Thyroid gland (tissue), 4 donors: ENCODE results near the gene A4GALT. TPM values are rescaled to one million over a fixed set of nuclear protein-coding genes. Genes with fewer than 3 reads are reported as not detected.

ENCODE experiments used
- DNase-seq, 2 donors: peaks; one replicate each; pipeline ENCODE4 v3.0.0-alpha.2; 2019
- H3K27ac ChIP-seq, 3 donors: fragments of 200-600 bp; sonication (generic); 1 replicate in 2 of 3; 2 replicates in 1 of 3; pipeline ENCODE4 v1.5.1; 2016 to 2019; ENCODE audit warnings: mild to moderate bottlenecking in 1 of 3, moderate library complexity in 1 of 3
- H3K27me3 ChIP-seq: fragments of 200-600 bp; sonication (generic); one replicate; pipeline ENCODE4 v1.5.1; 2019
- H3K36me3 ChIP-seq, 2 donors: fragments of 200-600 bp; sonication (generic); one replicate each; pipeline ENCODE4 v1.5.1; 2016 to 2019
- H3K4me1 ChIP-seq, 2 donors: fragments of 200-600 bp; sonication (generic); one replicate each; pipeline ENCODE4 v1.5.1; 2017 to 2019
- H3K4me3 ChIP-seq, 3 donors: fragments of 200-600 bp; sonication (generic); replicated peaks in 1 of 3; 1 replicate in 2 of 3; 2 replicates in 1 of 3; pipeline ENCODE4 v1.5.1; 2016; ENCODE audit warnings: mild to moderate bottlenecking in 1 of 3
- H3K9me3 ChIP-seq: fragments of 200-600 bp; sonication (generic); one replicate; pipeline ENCODE4 v1.5.1; 2017
- POLR2A ChIP-seq, 2 donors: fragments of 450-650 bp; IDR thresholded peaks; one replicate each; pipeline ENCODE4 v1.6.1; 2017; ENCODE audit warnings: antibody characterized with exemption in 2 of 2, mild to moderate bottlenecking in 2 of 2, moderate library complexity in 1 of 2
- WGBS, 2 donors: methylation state at CpG; one replicate each; pipeline ENCODE4 v1.1.5; 2017; 5-methylcytosine and 5-hydroxymethylcytosine counted together
- intact Hi-C: fragments of 100-400 bp; cut with DNase I; formaldehyde crosslinking; loops from one replicate; pipeline ENCODE4 v1.15.1; 2023
- total RNA-seq, 4 donors: library from RNA; depleted of rRNA; stranded (reverse); fragments of >200 nt; gene quantifications; one replicate each; pipeline ENCODE4 v1.2.3, GENCODE V29; 2016
- TF ChIP-seq, protein P1 (sequence below), 6 experiments: fragments of 200-600 bp in 3 of 6; fragments of 450-650 bp in 3 of 6; sonication (generic) in 3 of 6; IDR thresholded peaks; one replicate each; pipeline ENCODE4 v1.5.1; 2016 to 2019; ENCODE audit warnings: antibody characterized with exemption in 6 of 6, mild to moderate bottlenecking in 2 of 6, inconsistent platforms in 1 of 6, moderate library complexity in 1 of 6

Gene A4GALT
- total RNA-seq, 4 donors from 2014 or later = 12.6 to 23.9 (median 18.0) TPM

DNA sequence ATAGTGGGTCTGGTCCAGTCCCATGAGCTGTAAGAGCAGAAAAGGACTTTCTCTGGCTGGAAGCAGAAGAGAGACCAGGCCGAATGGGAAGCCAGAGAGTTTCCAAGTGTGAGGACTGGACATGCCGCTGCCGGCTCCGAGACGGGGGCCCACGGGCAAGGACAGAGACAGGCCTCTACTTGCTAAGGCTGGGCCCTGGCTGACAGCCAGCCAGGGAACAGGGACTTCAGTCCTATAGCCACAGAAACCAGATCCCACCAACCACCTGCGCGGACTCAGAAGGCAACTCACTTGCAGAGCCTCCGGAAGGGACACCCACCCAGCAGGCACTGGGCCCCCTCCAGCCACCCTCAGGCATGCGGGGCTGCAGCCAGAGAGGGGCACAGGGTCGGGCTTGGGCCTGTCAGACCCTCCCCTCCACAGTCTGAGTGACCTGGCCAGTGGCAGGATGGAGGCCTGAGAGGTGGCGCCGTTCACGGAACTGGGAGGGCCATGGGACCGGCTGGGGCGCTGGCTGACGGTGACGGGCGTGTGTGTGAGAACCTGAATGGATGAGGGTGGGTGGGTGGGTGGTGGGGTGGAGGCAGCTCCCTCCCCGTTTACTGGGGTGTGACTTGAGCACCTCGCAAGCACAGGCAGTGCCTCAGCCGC is 47.8 kb upstream of the A4GALT start:
- peaks cover 21 to 31% of the 10 kb centered on the region in 2 donors for H3K4me1 ChIP-seq
- no peaks in the 10 kb centered on the region for H3K36me3 ChIP-seq
- H3K9me3 ChIP-seq = no peaks in the 10 kb centered on the region
- WGBS, 2 donors = 81 to 85% methylated on average over 17 to 20 of the region's 22 CpGs
- TF ChIP-seq, protein P1, sequence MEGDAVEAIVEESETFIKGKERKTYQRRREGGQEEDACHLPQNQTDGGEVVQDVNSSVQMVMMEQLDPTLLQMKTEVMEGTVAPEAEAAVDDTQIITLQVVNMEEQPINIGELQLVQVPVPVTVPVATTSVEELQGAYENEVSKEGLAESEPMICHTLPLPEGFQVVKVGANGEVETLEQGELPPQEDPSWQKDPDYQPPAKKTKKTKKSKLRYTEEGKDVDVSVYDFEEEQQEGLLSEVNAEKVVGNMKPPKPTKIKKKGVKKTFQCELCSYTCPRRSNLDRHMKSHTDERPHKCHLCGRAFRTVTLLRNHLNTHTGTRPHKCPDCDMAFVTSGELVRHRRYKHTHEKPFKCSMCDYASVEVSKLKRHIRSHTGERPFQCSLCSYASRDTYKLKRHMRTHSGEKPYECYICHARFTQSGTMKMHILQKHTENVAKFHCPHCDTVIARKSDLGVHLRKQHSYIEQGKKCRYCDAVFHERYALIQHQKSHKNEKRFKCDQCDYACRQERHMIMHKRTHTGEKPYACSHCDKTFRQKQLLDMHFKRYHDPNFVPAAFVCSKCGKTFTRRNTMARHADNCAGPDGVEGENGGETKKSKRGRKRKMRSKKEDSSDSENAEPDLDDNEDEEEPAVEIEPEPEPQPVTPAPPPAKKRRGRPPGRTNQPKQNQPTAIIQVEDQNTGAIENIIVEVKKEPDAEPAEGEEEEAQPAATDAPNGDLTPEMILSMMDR (IDR thresholded peaks at IDR 0.05) = no peak
- TF ChIP-seq POLR2A (IDR thresholded peaks at IDR 0.05) = no peak
- no peak overlapping the region for H3K4me3 ChIP-seq
- no peak overlapping the region for H3K27ac ChIP-seq
- no peaks in the 10 kb centered on the region for H3K27me3 ChIP-seq
- intact Hi-C loops = no loop called here
- DNase-seq = no peak

DNA sequence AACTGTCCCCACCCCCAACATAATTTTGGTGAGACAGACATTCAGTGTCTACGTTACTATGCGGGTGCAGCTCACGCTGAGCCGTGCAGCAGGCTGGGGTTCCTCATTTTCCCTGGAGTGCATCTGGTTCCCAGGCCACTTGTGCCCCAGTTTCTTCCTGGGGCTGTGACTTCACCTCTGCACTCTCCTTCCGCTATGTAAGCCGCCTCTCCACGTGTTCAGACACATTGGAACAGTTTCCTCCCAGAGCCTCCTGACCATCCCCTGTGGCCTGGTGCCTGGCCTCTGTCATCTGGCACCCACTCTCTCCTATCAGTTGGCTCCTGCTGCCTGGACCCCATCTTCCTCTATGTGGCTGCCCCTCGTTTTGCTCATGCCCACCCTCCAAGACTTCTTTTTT is 46.2 kb upstream of the A4GALT start:
- Histone ChIP-seq H3K27ac (no peak overlapping the region), H3K4me3 (no peak overlapping the region), H3K27me3 (no peaks in the 10 kb centered on the region), H3K9me3 (no peaks in the 10 kb centered on the region), H3K36me3 (no peaks in the 10 kb centered on the region), H3K4me1 (peaks cover 21 to 31% of the 10 kb centered on the region in 2 donors)
- TF ChIP-seq, protein P1 (IDR thresholded peaks at IDR 0.05) = no peak
- TF ChIP-seq POLR2A (IDR thresholded peaks at IDR 0.05) = no peak
- intact Hi-C loops = no loop called here
- 69 to 87% methylated on average over 8 of the region's 8 CpGs for WGBS, 2 donors
- no peak for DNase-seq

DNA sequence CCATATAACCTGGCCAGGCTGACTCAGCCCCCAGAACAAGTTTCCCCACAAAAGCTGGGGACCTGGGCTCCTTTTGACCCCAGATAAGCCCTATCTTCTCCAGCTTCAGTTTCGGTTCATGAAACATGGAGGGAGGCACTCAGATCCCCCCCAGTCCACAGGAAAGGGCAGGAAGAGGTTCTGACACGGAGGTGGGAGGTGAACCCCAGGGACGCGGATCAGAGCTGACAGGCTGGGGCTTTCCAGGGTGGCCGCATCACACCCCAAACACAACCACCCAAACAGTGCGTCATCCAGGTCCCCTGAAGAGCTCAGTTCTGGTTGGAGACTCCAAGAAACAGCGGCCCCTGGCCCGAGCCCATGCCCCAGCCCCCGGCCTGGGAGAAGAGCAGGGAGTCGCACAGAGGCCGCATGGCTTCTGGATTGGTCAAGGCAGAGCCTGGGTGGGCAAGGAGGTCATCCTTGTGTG is 44.3 kb upstream of the A4GALT start:
- WGBS, 2 donors = 80 to 88% methylated on average over 8 to 9 of the region's 11 CpGs
- intact Hi-C loops = no loop called here
- no peak overlapping the region for H3K27ac ChIP-seq

DNA sequence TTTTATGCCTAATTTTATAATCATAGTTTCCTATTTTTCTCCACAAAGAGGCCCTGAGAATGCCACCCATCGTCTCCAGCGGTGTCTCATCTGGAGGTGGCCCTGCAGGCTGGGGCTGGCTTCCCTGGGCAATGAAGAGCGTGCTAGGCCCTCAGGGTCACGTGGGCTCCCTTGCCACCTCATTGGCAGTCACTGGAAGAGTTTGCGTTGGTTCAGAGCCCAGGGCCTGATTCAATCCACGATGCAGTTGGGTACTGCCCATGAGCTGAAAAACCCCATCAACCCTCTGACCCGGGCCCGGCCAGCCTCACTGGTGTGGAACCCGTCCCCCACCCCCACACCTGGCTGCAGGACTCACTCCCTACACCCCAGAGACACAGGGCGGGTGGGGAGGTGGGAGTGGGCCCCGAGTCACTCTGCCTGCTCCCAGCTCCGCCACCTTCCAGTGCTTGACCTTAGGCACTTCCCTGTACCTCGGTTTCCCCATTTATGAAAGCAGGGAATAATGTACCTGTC is 43.4 kb upstream of the A4GALT start:
- intact Hi-C loops = no loop called here
- Histone ChIP-seq H3K9me3 (no peaks in the 10 kb centered on the region), H3K27me3 (no peaks in the 10 kb centered on the region), H3K4me3 (no peak overlapping the region), H3K27ac (no peak overlapping the region), H3K36me3 (no peaks in the 10 kb centered on the region), H3K4me1 (peaks cover 0 to 6% of the 10 kb centered on the region in 2 donors)
- TF ChIP-seq POLR2A (IDR thresholded peaks at IDR 0.05) = no peak
- TF ChIP-seq, protein P1 (IDR thresholded peaks at IDR 0.05) = no peak
- WGBS, 2 donors = 84 to 87% methylated on average over 7 to 13 of the region's 13 CpGs
- no peak for DNase-seq

More for the DNA sequence above, 44.3 kb upstream of the A4GALT start:
- no peaks in the 10 kb centered on the region for H3K27me3 ChIP-seq
- H3K9me3 ChIP-seq = no peaks in the 10 kb centered on the region
- H3K4me1 ChIP-seq = peaks cover 5 to 15% of the 10 kb centered on the region in 2 donors
- TF ChIP-seq, protein P1 (IDR thresholded peaks at IDR 0.05) = no peak
- TF ChIP-seq POLR2A (IDR thresholded peaks at IDR 0.05) = no peak
- no peaks in the 10 kb centered on the region for H3K36me3 ChIP-seq
- no peak overlapping the region for H3K4me3 ChIP-seq
- no peak for DNase-seq

DNA sequence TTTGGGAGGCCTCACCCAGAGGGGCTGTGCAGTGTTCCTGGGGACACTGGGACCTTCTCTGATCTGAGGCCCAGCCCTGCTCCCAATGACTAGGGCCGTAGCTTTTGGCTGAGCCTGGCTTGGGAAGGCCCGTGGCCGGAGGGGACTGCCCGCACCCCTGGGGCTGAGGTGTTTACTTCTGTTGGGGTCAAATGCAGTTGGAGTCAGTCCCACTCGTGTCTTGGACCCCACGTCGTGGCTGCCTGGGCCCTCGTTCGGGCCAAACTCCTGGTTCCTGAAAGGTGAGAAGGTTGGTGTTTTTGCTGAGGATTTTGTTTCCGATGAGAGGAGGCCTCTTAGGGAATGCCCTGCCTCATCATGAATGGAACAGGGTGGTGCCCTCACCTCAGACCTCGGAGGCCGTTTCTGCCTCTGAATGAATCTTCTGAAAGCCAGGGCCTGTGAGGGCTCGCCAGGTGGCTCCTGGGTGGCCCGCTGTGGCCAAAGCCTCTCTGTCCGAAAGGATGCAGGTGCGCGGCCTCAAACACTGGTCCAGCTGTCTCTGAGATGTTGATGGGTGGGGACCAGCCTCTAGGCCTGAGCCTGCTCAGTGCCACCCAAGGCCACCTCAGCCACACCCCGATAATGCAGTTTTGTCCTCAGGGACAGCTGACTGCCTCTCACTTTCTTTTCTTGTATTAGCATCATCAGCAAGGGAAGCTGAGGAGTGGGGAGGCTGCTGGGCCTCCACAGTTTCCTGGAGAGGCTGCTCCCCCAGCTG is 40.3 kb upstream of the A4GALT start:
- H3K27me3 ChIP-seq = no peaks in the 10 kb centered on the region
- H3K4me3 ChIP-seq = no peak overlapping the region
- TF ChIP-seq, protein P1 (IDR thresholded peaks at IDR 0.05) = no peak
- TF ChIP-seq POLR2A (IDR thresholded peaks at IDR 0.05) = no peak
- no peak overlapping the region for H3K27ac ChIP-seq
- no peaks in the 10 kb centered on the region for H3K9me3 ChIP-seq
- H3K4me1 ChIP-seq = peaks cover 0 to 4% of the 10 kb centered on the region in 2 donors
- 70 to 88% methylated on average over 11 to 16 of the region's 18 CpGs for WGBS, 2 donors
- DNase-seq = no peak
- intact Hi-C loops = no loop called here
- no peaks in the 10 kb centered on the region for H3K36me3 ChIP-seq
